Heart left ventricle (tissue), 16 donors: Measurements from ENCODE around the gene ACKR2. TPM values are rescaled to one million over a fixed set of nuclear protein-coding genes. Genes with fewer than 3 reads are reported as not detected.

Experiments
- ATAC-seq, 4 donors: fragments of 200-7000 bp; cut with Tn5 transposase; one replicate each; pipeline ENCODE4 v1.9.1; 2020 to 2022; ENCODE audit warnings: moderate library complexity in 4 of 4, mild to moderate bottlenecking in 3 of 4, moderate number of reproducible peaks in 1 of 4
- DNase-seq, 5 donors: peaks; one replicate each; pipeline ENCODE4 v3.0.0-alpha.2; 2020
- H3K27ac ChIP-seq, 12 donors: fragments of 200-600 bp; sonication (generic) in 4 of 12; one replicate each; pipeline versions ENCODE4 v1.5.0 to v1.8.0; 2016 to 2022; ENCODE audit warnings: mild to moderate bottlenecking in 2 of 12
- H3K27me3 ChIP-seq, 9 donors: fragments of 200-600 bp; sonication (generic) in 2 of 9; one replicate each; pipeline versions ENCODE4 v1.5.1 to v1.8.0; 2016 to 2022; ENCODE audit warnings: mild to moderate bottlenecking in 3 of 9
- H3K36me3 ChIP-seq, 9 donors: fragments of 200-600 bp; sonication (generic) in 2 of 9; one replicate each; pipeline versions ENCODE4 v1.5.0 to v1.8.0; 2018 to 2022; ENCODE audit warnings: mild to moderate bottlenecking in 2 of 9
- H3K4me1 ChIP-seq, 12 donors: fragments of 200-600 bp; sonication (generic) in 4 of 12; one replicate each; pipeline versions ENCODE4 v1.5.0 to v1.8.0; 2016 to 2022; ENCODE audit warnings: mild to moderate bottlenecking in 3 of 12
- H3K4me3 ChIP-seq, 12 donors: fragments of 200-600 bp; sonication (generic) in 4 of 12; one replicate each; pipeline versions ENCODE4 v1.5.0 to v1.8.0; 2017 to 2022; ENCODE audit warnings: mild to moderate bottlenecking in 9 of 12, moderate library complexity in 4 of 12
- H3K9me3 ChIP-seq, 12 donors: fragments of 200-600 bp; sonication (generic) in 4 of 12; one replicate each; pipeline versions ENCODE4 v1.5.0 to v1.8.0; 2016 to 2022; ENCODE audit warnings: mild to moderate bottlenecking in 1 of 12
- POLR2A ChIP-seq, 2 donors: fragments of 450-650 bp; IDR thresholded peaks; one replicate each; pipeline ENCODE4 v1.6.1; 2017; ENCODE audit warnings: antibody characterized with exemption in 2 of 2, mild to moderate bottlenecking in 2 of 2, moderate library complexity in 2 of 2
- WGBS, 4 donors: extraction: QIAGEN DNeasy Blood & Tissue Kit in 2 of 4; methylation state at CpG; one replicate each; pipeline versions ENCODE4 v1.1.5 to v1.1.7; 2013 to 2018; 5-methylcytosine and 5-hydroxymethylcytosine counted together
- intact Hi-C, 10 donors: fragments of 100-400 bp; cut with DNase I; formaldehyde crosslinking; loops; one replicate each; pipeline versions ENCODE4 v1.11.1 to v1.14.2; 2022
- polyA plus RNA-seq, 2 donors: library from polyadenylated mRNA; stranded (reverse); fragments of 200-250 nt; gene quantifications; one replicate each; pipeline ENCODE4 v1.2.3, GENCODE V29; 2013
- total RNA-seq, 9 donors: library from RNA; depleted of rRNA in 2 of 9; stranded (reverse); fragments of >200 nt in 2 of 9; fragmentation: NEBNext Ultra II Directional in 3 of 9; extraction: Animal tissue kit (Norgen Biotek cat#: 25700) in 3 of 9; gene quantifications; one replicate each; pipeline versions ENCODE4 v1.1.0 to v1.2.4, GENCODE V29; 2016 to 2023
- TF ChIP-seq, protein P1 (sequence below), 12 donors: fragments of 200-600 bp; sonication (generic) in 4 of 12; IDR thresholded peaks; one replicate each; pipeline versions ENCODE4 v1.5.0 to v1.8.0; 2018 to 2022; ENCODE audit warnings: antibody characterized with exemption in 12 of 12, mild to moderate bottlenecking in 5 of 12
- donor health status: ischemic (EF 13 %, LVEDD 7.1; RV severe dilation, severe dysfunction).
- donor health status: healthy with polysubstance abuse.
- donor health status: DM: no; HTN: yes; CAD: no.
- donor health status: DM: no; HTN: no; CAD: no.
- donor health status: ischemic (EF 25% LVEDD 6.9; RV normal size, moderate dysfunction).
- donor health status: ischemic (EF 25% LVEDD 5.7; RV mildly dilated, moderate dysfunction).
- donor health status: healthy.
- donor health status: DM: yes; HTN: yes; CAD: no.
- donor health status: ischemic (EF 35%, LVEDD 5.7; RV mildly dilated, moderate dysfunction).
- donor health status: nonischemic (EF 11% LVEDD 7.7; RV severe dilation, severe dysfunction).
- donor health status: DM: yes; HTN: yes; CAD: no.
- donor health status: PGD.
- donor health status: ischemic (EF 29% LVEDD 5.4; RV normal size, mild dysfunction).
- donor health status: nonischemic (EF 23%, LVEDD 6.1; RV moderate dilation, normal function).

ACKR2 gene
- total and polyA plus RNA-seq, 11 donors = 0.22 to 3.1 (median 0.65) TPM

DNA sequence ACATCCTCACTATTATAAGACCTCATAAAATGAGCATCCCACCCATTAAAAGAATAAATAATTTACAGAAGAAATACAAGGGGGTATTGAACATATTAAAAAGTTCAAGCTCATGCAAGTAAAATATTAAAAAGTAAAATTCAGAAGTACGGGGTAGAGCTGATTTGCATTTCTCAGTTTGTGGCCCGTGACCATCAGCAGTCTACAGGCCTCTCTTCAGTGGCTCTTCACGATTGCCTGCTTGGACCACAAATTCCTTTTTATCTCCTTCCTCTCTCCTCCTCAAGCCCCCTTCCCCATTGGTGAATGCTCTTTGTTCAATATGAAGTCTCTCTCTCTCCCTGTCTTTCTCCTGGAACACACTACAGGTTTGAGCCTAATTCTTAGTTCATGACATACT lies 47.3 kb downstream of the ACKR2 start:
- TF ChIP-seq, protein P1, sequence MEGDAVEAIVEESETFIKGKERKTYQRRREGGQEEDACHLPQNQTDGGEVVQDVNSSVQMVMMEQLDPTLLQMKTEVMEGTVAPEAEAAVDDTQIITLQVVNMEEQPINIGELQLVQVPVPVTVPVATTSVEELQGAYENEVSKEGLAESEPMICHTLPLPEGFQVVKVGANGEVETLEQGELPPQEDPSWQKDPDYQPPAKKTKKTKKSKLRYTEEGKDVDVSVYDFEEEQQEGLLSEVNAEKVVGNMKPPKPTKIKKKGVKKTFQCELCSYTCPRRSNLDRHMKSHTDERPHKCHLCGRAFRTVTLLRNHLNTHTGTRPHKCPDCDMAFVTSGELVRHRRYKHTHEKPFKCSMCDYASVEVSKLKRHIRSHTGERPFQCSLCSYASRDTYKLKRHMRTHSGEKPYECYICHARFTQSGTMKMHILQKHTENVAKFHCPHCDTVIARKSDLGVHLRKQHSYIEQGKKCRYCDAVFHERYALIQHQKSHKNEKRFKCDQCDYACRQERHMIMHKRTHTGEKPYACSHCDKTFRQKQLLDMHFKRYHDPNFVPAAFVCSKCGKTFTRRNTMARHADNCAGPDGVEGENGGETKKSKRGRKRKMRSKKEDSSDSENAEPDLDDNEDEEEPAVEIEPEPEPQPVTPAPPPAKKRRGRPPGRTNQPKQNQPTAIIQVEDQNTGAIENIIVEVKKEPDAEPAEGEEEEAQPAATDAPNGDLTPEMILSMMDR (IDR thresholded peaks at IDR 0.05) = no peak
- TF ChIP-seq POLR2A (IDR thresholded peaks at IDR 0.05) = no peak
- Histone ChIP-seq H3K4me1 (peaks cover 0 to 16% (median 0%) of the 10 kb centered on the region in 12 donors), H3K4me3 (no peak overlapping the region), H3K36me3 (no peaks in the 10 kb centered on the region), H3K27me3 (no peaks in the 10 kb centered on the region), H3K27ac (no peak overlapping the region), H3K9me3 (peaks cover 0 to 2% (median 0%) of the 10 kb centered on the region in 12 donors)
- 90 to 91% (median 90%) methylated on average over 3 of the region's 3 CpGs for WGBS, 4 donors
- DNase-seq (no peak), ATAC-seq (no peak)
- intact Hi-C loops = no loop called here

DNA sequence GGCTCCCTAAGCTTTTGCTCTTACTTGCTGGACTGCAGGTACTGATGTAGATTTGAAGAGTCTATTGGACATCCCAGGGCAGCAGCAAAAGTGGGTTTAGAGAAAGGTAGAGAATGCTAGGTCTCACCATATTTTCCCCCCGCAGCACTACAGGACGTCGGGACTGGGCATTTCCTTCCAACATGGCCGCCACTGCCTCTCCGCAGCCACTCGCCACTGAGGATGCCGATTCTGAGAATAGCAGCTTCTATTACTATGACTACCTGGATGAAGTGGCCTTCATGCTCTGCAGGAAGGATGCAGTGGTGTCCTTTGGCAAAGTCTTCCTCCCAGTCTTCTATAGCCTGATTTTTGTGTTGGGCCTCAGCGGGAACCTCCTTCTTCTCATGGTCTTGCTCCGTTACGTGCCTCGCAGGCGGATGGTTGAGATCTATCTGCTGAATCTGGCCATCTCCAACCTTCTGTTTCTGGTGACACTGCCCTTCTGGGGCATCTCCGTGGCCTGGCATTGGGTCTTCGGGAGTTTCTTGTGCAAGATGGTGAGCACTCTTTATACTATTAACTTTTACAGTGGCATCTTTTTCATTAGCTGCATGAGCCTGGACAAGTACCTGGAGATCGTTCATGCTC lies 55.2 kb downstream of the ACKR2 start:
- H3K4me1 ChIP-seq = no peaks in the 10 kb centered on the region
- DNase-seq = no peak
- H3K27me3 ChIP-seq = no peaks in the 10 kb centered on the region
- H3K36me3 ChIP-seq = no peaks in the 10 kb centered on the region
- H3K4me3 ChIP-seq = no peak overlapping the region
- WGBS, 4 donors = 93 to 95% (median 94%) methylated on average over 15 of the region's 15 CpGs
- TF ChIP-seq, protein P1 (IDR thresholded peaks at IDR 0.05) = no peak
- no peak for TF ChIP-seq POLR2A (IDR thresholded peaks at IDR 0.05)
- no peak for ATAC-seq
- intact Hi-C loops = no loop called here
- peaks cover 0 to 2% (median 0%) of the 10 kb centered on the region in 12 donors for H3K9me3 ChIP-seq
- H3K27ac ChIP-seq = no peak overlapping the region

DNA sequence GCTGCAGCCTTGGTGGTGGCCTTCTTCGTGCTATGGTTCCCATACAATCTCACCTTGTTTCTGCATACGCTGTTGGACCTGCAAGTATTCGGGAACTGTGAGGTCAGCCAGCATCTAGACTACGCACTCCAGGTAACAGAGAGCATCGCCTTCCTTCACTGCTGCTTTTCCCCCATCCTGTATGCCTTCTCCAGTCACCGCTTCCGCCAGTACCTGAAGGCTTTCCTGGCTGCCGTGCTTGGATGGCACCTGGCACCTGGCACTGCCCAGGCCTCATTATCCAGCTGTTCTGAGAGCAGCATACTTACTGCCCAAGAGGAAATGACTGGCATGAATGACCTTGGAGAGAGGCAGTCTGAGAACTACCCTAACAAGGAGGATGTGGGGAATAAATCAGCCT lies 56.0 kb downstream of the ACKR2 start:
- TF ChIP-seq POLR2A (IDR thresholded peaks at IDR 0.05) = no peak
- TF ChIP-seq, protein P1 (IDR thresholded peaks at IDR 0.05) = no peak
- ATAC-seq = no peak

DNA sequence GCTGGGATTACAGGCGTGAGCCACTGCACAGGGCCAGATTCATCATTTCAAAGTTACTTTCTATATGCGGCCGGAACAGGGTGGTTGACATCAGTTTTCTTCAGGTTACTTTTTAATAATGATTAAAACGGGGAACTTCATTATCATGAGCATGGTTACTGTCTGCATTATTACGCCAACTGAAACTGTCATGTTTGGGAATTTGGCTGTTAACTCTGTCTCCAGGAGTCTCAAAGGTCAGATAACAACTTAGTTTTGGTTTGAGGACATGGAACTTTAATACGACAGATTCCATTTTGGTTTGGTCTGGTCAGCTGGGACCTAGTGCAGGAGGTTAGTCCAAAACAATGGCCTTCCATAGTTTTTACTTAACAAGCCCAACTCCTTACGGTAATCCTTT lies 57.9 kb downstream of the ACKR2 start:
- WGBS, 4 donors = 84 to 95% (median 89%) methylated on average over 7 of the region's 7 CpGs
- intact Hi-C loops = no loop called here
- Histone ChIP-seq H3K4me1 (peaks cover 0 to 13% (median 6%) of the 10 kb centered on the region in 12 donors), H3K36me3 (no peaks in the 10 kb centered on the region), H3K4me3 (no peak overlapping the region), H3K27me3 (no peaks in the 10 kb centered on the region), H3K27ac (no peak overlapping the region), H3K9me3 (no peaks in the 10 kb centered on the region)
- DNase-seq (no peak), ATAC-seq (no peak)
- TF ChIP-seq, protein P1 (IDR thresholded peaks at IDR 0.05) = no peak
- TF ChIP-seq POLR2A (IDR thresholded peaks at IDR 0.05) = no peak

More for the DNA sequence above, 56.0 kb downstream of the ACKR2 start:
- Histone ChIP-seq H3K27me3 (no peaks in the 10 kb centered on the region), H3K9me3 (peaks cover 0 to 2% (median 0%) of the 10 kb centered on the region in 12 donors), H3K36me3 (no peaks in the 10 kb centered on the region), H3K4me1 (no peaks in the 10 kb centered on the region), H3K4me3 (no peak overlapping the region), H3K27ac (no peak overlapping the region)
- 92 to 99% (median 94%) methylated on average over 8 of the region's 8 CpGs for WGBS, 4 donors
- no peak for DNase-seq
- intact Hi-C loops = no loop called here
